ENCODE data around the gene CTSV. TPM values are rescaled to one million over a fixed set of nuclear protein-coding genes. Genes with fewer than 3 reads are reported as not detected.
"Not testable (repeated sequence)": the region's sequence is repeated elsewhere in the genome, so short reads cannot be mapped to it uniquely, and the experiment has no call there.

CTSV gene
- total and polyA plus RNA-seq, 12 donors = 0.06 to 3.8 (median 0.20) TPM; not detected in 2

DNA sequence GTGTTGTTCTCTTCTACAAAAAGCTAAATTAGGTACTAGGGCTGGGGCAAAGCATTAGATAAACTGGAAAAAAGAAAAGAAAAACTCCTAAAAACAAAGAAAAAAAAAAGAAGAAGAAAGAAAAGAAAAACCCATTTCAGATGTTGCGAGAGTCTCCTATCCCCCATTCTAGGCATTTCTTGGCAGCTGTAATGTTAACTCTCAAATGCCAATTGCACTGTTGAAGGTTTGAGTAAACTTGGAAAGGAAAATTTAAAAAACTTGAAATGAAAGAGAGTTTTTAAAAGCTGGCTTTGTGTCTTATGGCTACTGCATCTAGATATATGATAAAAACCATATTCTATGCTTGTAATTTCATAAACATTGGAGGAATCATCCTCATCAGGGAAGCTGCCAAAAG is 34.6 kb upstream of the CTSV start:
- Histone ChIP-seq H3K36me3 (replicated peaks in 1 of 2) (no peaks in the 10 kb centered on the region), H3K9me3 (replicated peaks in 1 of 3) (no peaks in the 10 kb centered on the region), H3K4me1 (replicated peaks in 1 of 2) (no peaks in the 10 kb centered on the region), H3K27me3 (peaks cover 24% of the 10 kb centered on the region), H3K27ac (no peak overlapping the region), H3K4me3 (no peak overlapping the region)
- WGBS, 4 donors = 71 to 81% (median 77%) methylated on average over 1 of the region's 1 CpG
- no peak for DNase-seq
- intact Hi-C loops (cut with DNase I) = no loop called here
- TF ChIP-seq POLR2A (IDR thresholded peaks at IDR 0.05) = no peak
- TF ChIP-seq, protein P1, sequence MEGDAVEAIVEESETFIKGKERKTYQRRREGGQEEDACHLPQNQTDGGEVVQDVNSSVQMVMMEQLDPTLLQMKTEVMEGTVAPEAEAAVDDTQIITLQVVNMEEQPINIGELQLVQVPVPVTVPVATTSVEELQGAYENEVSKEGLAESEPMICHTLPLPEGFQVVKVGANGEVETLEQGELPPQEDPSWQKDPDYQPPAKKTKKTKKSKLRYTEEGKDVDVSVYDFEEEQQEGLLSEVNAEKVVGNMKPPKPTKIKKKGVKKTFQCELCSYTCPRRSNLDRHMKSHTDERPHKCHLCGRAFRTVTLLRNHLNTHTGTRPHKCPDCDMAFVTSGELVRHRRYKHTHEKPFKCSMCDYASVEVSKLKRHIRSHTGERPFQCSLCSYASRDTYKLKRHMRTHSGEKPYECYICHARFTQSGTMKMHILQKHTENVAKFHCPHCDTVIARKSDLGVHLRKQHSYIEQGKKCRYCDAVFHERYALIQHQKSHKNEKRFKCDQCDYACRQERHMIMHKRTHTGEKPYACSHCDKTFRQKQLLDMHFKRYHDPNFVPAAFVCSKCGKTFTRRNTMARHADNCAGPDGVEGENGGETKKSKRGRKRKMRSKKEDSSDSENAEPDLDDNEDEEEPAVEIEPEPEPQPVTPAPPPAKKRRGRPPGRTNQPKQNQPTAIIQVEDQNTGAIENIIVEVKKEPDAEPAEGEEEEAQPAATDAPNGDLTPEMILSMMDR (IDR thresholded peaks at IDR 0.05) = no peak

DNA sequence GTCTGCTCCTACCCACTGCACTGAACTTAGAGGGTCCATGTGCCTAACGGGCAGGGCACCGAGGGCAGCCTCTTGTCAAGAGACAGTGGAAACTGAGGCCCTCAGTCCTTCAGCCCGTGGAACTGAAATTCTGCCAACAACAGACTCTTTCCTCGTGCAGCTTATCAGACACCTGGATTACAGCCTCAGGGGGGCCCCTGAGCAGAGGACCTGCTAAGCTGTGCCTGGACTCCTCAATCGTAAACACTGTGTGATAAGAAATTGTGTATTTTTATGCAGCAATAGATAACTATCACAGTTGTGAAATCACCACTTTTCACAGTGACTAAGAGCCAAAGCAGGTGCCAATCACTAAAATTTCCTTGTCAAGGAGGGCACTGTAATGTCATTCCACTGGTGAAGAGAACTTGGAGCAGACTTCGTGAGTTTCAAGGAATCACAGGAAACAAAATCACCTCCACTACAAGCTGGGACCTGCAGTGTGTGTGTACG is 33.4 kb upstream of the CTSV start:
- Histone ChIP-seq H3K4me1 (replicated peaks in 1 of 2) (no peaks in the 10 kb centered on the region), H3K4me3 (no peak overlapping the region), H3K9me3 (replicated peaks in 1 of 3) (no peaks in the 10 kb centered on the region), H3K36me3 (replicated peaks in 1 of 2) (no peaks in the 10 kb centered on the region), H3K27me3 (peaks cover 17% of the 10 kb centered on the region), H3K27ac (no peak overlapping the region)
- WGBS, 4 donors = 66 to 67% (median 67%) methylated on average over 7 of the region's 7 CpGs
- no peak for DNase-seq
- TF ChIP-seq, protein P1 (IDR thresholded peaks at IDR 0.05) = no peak
- TF ChIP-seq POLR2A (IDR thresholded peaks at IDR 0.05) = no peak
- intact Hi-C loops (cut with DNase I) = no loop called here

DNA sequence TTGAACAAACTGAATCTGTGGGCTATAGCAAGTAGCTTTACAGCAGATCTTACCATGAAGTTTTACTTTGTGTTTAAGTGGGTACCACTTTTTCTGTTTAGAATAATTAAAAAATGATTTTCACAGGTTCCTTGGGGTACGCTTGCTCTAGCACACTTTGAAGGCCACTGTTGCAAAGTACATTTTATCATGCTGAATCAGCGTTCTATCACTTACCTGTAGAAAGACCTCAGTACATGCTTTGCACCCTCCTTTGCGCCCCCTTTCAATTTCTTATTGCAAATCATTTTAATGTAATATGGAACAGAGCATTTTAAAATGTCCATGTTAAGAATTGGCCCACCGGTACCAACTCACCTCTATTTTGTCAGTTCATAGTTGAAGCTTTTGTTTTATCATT is 31.4 kb upstream of the CTSV start:
- H3K9me3 ChIP-seq (replicated peaks in 1 of 3); H3K36me3 ChIP-seq (replicated peaks in 1 of 2); H3K27ac ChIP-seq; H3K27me3 ChIP-seq; H3K4me3 ChIP-seq; DNase-seq; intact Hi-C loops (cut with DNase I); H3K4me1 ChIP-seq (replicated peaks in 1 of 2): not testable (repeated sequence)
- WGBS, 4 donors = 90 to 97% (median 93%) methylated on average over 4 of the region's 4 CpGs

DNA sequence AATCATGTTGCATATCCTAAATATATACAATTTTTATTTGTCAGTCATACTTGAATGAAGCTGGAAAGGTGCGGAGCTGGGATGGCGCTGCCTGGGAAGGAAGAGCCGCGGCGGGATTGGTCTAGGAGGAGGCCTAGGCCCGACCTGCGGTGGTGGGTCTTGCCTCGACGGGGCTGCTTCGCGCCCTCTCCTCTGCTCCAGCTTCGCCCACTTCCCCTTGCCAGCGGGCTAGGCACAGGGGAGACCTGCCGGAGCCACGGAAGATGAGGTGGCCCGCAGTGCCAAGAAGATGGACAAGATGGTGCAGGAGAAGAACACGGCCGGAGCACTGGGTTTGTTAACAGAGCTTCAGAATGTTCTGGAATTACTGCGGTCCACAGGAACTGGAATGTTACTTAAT is 28.5 kb upstream of the CTSV start:
- Histone ChIP-seq H3K4me1 (replicated peaks in 1 of 2) (no peaks in the 10 kb centered on the region), H3K9me3 (replicated peaks in 1 of 3) (no peaks in the 10 kb centered on the region), H3K27me3 (peaks cover 6% of the 10 kb centered on the region), H3K36me3 (replicated peaks in 1 of 2) (no peaks in the 10 kb centered on the region), H3K27ac (no peak overlapping the region), H3K4me3 (no peak overlapping the region)
- no peak for DNase-seq
- intact Hi-C loops (cut with DNase I) = no loop called here
- 92 to 97% (median 95%) methylated on average over 19 of the region's 19 CpGs for WGBS, 4 donors
- TF ChIP-seq, protein P1 (IDR thresholded peaks at IDR 0.05) = no peak
- TF ChIP-seq POLR2A (IDR thresholded peaks at IDR 0.05) = no peak

DNA sequence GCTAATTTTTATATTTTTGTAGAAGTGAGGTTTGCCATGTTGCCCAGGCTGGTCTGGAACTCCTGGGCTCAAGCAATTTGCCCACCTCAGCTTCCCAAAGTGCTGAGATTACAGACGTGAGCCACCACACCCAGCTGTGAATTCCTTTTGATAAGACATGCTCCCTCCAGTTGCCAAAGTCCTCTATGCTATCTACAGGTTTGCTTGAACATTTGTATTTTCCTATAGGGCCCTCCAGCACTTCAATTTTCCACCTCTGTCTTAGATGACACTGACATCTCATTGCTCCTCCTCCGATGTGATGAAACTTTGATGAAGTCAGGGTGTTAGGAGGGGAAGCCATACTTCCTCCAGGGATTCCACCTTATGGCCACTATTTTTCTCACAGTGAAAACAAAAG is 25.2 kb upstream of the CTSV start:
- H3K27ac ChIP-seq = no peak overlapping the region
- no peak overlapping the region for H3K4me3 ChIP-seq
- H3K9me3 ChIP-seq (replicated peaks in 1 of 3) = no peaks in the 10 kb centered on the region
- H3K27me3 ChIP-seq = no peaks in the 10 kb centered on the region
- WGBS, 4 donors = 42 to 59% (median 44%) methylated on average over 2 of the region's 2 CpGs
- no peaks in the 10 kb centered on the region for H3K36me3 ChIP-seq (replicated peaks in 1 of 2)
- DNase-seq = no peak
- no peaks in the 10 kb centered on the region for H3K4me1 ChIP-seq (replicated peaks in 1 of 2)
- intact Hi-C loops (cut with DNase I) = no loop called here
- TF ChIP-seq, protein P1 (IDR thresholded peaks at IDR 0.05) = no peak
- TF ChIP-seq POLR2A (IDR thresholded peaks at IDR 0.05) = no peak

Measured in adrenal gland (tissue), 12 donors.